IPS-18c (cell line): ENCODE data around the gene SSU72.

ENCODE experiments used
- H3K4me3 ChIP-seq: 2 replicates; pipeline ENCODE4 v1.7.0; 2013; ENCODE audit warnings: low read depth, mild to moderate bottlenecking, low read length, moderate library complexity; ENCODE audit not compliant: insufficient read depth
- H3K9me3 ChIP-seq: one replicate; pipeline ENCODE4 v1.6.1; 2013; ENCODE audit warnings: mild to moderate bottlenecking, low read length, moderate library complexity; ENCODE audit not compliant: control insufficient read depth, insufficient read depth

Gene SSU72

DNA sequence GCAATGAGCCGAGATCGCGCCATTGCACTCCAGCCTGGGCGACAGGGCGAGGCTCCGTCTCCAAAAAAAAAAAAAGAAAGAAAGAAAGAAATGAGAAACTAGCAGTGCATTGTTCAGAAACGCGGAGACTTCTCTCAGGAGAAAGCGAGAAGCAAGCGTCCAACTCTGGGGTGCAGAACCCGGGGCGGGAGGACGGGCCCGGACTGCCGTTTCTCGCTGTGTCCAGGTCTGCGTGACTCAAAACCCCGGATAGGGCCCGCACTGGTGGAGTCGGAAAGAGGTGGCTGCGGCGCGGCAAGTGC is 40.2 kb upstream of the SSU72 start:
- peak overlapping the region; percentile 99 for H3K4me3 ChIP-seq
- no peaks in the 10 kb centered on the region for H3K9me3 ChIP-seq

DNA sequence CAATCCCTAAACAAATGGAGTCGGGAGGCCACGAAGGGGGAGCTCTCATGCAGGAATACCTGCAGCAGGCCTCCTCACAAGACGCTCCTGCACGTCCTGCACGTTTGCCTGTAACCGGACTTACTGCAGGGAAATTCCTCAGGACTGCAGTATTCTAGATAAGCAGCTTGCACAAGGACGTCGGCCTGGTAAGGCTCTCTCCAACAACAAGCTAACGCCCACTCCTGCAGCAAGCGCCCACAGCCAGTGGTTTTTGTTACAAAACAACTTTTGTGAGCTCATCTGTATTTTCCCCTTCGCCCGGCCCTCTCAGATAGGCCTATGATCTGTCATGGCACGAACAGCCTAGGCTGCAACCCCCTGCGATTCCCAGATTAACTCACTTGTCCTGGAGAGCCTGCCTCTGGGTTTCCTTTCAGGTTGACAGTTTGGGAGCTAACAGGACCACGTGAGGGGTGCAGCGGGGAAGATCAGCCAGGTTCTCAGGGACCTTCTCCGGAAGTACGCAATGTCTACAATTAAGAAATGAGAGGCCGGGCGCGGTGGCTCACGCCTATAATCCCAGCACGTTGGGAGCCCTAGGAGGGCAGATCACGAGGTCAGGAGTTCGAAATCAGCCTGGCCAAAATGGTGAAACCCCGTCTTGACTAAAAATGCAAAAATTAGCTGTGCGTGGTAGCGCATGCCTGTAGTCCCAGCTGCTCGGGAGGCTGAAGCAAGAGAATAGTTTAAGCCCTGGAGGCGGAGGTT is 39.7 kb upstream of the SSU72 start:
- peak overlapping the region; percentile 99 for H3K4me3 ChIP-seq
- no peaks in the 10 kb centered on the region for H3K9me3 ChIP-seq

DNA sequence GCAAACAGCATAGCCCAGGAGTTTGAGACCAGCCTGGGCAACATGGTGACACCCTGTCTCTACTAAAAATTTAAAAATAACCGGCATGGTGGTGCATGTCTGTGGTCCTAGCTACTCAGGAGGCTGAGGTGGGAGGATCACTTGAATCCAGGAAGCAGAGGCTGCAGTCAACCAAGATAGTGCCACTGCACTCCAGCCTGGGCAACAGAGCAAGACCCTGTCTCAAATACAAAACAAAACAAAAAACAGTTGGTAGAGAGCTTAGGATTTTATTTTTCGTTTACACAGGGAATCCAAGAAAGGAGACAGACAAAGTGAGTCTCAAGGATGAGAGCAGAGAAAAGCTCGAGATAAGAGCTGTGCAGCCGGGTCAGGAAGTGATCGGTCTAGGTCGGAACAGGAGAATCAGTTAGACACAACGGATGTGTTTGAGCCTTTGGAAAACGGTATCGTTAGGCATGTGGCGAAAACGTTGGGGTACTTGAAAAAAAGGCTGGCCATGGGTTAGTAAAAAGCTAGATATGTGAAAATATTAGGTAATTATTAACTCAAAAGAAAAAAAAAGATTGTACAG is 38.9 kb upstream of the SSU72 start:
- no peaks in the 10 kb centered on the region for H3K9me3 ChIP-seq
- no peak overlapping the region for H3K4me3 ChIP-seq

DNA sequence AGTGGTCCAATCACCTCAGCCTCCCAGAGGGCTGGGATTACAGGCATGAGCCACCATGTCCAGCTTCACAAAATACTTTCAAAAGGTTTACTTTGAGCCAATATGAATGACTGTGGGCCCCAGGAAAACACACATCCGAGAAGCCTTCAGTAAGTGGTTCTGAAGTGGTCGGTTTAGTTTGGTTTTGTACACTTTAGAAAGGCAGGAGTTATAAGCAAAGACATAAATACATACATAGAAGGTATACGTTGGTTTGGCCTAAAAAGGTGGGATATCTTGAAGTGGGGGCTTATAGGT is 37.4 kb upstream of the SSU72 start:
- no peaks in the 10 kb centered on the region for H3K9me3 ChIP-seq

DNA sequence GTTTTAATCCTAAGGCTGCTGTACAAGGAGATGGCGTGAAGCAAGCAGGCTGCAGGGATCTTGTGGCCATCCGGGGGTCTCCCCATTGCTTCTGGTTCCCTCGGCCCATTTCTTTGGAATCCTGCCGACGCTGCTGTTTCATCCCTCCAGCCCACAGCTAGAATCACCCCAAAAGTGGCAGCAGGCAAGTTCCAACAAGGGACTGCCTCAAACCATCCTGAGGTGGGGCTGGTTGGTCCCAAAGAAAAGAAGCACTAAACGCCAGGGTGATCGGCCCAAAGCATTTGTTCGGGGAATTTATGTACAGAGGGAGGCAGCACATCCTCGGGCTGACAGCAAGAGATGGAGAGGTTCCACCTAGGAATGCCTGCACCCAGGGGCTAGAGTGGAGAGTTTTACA is 36.1 kb upstream of the SSU72 start:
- H3K4me3 ChIP-seq: no peak overlapping the region
- H3K9me3 ChIP-seq: no peaks in the 10 kb centered on the region

More for the DNA sequence above, 37.4 kb upstream of the SSU72 start:
- no peak overlapping the region for H3K4me3 ChIP-seq

DNA sequence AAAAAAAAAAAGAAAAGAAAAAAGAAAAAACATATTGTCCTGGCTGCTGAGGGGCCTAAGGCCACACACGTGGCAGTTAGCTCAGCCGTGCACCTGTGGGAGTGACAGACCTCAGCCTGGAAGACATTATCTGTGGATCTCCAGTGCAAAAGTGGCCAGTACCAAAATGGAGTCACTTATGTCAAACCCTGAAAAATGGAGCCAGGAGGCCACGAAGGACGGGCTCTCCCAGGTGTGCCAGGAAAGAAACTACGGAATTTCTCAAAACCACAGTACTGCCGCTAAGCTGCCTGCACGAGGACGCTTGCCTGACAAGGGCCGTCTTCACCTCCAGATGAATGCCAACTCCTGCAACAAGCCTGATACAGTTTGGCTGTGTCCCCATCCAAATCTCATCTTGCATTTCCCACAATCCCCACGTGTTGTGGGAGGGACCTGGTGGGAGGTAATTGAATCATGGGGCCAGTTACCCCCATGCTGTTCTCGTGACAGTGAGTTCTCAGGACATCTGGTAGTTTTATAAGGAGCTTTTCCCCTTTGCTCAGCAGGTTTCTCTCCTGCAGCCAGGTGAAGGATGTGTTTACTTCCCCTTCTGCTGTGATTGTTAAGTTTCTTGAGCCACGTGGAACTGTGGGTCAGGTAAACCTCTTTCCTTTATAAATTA is 35.3 kb upstream of the SSU72 start:
- Histone ChIP-seq H3K4me3 (no peak overlapping the region), H3K9me3 (no peaks in the 10 kb centered on the region)

DNA sequence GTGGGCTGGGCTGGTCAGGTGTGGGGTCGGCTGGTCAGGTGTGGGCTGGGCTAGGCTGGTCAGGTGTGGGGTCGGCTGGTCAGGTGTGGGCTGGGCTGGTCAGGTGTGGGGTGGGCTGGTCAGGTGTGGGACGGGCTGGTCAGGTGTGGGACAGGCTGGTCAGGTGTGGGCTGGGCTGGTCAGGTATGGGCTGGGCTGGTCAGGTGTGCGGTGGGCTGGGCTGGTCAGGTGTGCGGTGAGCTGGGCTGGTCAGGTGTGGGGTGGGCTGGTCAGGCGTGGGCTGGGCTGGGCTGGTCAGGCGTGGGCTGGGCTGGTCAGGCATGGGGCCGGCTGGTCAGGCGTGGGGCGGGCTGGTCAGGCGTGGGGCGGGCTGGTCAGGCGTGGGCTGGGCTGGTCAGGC is 31.6 kb upstream of the SSU72 start:
- H3K9me3 ChIP-seq: no peaks in the 10 kb centered on the region
- no peak overlapping the region for H3K4me3 ChIP-seq

DNA sequence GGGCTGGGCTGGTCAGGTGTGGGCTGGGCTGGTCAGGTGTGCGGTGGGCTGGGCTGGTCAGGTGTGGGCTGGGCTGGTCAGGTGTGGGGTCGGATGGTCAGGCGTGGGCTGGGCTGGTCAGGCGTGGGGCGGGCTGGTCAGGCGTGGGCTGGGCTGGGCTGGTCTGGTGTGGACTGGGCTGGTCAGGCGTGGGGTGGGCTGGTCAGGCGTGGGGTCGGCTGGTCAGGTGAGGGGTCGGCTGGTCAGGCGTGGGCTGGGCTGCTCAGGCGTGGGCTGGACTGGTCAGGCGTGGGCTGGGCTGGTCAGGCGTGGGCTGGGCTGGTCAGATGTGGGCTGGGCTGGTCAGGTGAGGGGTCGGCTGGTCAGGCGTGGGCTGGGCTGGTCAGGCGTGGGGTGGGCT is 31.1 kb upstream of the SSU72 start:
- Histone ChIP-seq H3K4me3 (no peak overlapping the region), H3K9me3 (no peaks in the 10 kb centered on the region)

DNA sequence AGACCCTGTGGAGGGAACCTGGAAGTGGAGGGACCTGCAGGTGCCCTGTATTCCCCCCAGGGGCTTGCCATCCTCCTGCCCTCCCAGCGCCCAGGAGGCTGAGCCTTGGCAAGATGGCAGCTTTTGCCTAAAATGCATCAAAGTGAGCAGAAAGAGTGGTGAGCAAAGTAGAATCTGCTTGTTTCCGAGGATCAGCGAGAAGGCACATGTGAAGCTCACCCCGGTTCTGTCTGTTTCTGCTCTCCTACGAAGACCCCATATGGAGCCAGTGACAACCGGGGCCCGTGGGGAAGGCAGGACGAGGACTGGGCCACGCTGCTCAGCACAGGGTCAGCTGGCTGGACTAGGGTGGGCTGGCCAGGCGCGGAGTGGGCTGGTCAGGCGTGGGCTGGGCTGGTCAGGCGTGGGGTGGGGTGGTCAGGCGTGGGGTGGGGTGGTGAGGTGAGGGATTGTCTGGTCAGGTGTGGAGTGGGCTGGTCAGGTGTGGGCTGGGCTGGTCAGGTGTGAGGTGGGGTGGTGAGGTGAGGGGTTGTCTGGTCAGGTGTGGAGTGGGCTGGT is 30.4 kb upstream of the SSU72 start:
- Histone ChIP-seq H3K4me3 (no peak overlapping the region), H3K9me3 (no peaks in the 10 kb centered on the region)

DNA sequence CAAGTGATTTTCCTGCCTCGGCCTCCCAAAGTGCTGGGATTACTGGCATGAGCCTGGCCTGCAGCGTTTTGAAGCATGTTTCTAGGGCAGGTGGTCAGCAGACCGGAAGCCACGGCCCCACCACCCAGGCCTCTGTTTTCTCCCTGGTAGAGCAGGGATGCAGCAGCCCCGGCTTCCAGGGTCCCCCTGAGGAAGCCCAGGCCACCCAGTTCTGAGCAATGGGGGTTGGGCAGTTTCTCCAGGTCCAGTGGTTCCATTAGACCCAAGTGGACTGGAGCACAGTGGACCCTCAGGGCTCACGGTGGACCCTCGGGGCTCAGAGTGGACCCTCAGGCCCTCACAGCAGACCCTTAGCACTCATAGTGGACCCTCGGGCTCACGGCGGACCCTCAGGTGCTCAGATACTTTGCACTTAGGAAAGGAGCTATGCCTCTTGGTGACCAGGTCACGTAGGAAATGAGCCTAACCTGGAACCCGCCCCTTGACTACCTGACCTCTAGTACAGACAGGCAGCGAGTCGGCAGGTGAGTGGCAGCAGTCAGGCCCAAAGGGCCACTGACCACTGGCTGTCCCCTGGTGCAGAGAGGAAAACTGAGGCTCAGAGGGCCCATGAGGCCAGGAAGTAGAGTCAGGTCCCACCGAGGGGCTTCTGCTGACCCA is 29.8 kb upstream of the SSU72 start:
- H3K9me3 ChIP-seq: no peaks in the 10 kb centered on the region
- no peak overlapping the region for H3K4me3 ChIP-seq

DNA sequence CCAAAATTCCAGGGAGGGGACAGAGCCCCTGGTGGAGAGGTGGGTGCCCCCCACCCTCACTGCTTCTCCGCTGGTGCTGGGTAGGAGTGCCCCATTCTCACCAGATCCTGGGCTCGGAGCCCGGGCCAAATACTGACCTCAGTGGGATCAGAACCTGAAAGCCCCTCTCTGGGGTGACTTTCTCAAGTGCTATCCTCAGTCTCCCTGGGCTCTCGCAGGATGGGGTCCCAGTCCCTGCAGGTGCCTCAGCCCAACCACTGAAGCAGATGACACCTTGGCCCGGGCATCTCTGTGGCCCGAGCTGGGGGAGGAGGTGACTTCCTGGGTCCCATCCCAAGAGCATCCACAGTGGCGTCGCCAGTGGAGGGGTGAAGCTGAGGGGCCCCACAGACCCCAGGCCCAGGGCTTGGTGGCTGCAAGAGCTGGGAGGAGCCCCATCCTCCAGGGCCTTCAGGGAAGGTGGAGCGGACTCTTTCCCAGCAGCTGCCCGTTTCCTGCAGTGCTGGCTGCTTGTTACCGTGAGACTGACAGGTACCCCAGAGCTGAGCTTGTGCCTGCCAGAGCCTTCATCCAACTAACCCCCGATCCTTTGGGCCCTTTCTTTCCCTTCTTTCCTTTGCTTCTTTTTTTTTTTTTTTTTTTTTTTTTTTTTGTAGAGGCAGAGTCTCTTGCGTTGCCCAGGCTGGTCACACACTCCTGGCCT is 29.2 kb upstream of the SSU72 start:
- Histone ChIP-seq H3K9me3 (no peaks in the 10 kb centered on the region), H3K4me3 (no peak overlapping the region)

DNA sequence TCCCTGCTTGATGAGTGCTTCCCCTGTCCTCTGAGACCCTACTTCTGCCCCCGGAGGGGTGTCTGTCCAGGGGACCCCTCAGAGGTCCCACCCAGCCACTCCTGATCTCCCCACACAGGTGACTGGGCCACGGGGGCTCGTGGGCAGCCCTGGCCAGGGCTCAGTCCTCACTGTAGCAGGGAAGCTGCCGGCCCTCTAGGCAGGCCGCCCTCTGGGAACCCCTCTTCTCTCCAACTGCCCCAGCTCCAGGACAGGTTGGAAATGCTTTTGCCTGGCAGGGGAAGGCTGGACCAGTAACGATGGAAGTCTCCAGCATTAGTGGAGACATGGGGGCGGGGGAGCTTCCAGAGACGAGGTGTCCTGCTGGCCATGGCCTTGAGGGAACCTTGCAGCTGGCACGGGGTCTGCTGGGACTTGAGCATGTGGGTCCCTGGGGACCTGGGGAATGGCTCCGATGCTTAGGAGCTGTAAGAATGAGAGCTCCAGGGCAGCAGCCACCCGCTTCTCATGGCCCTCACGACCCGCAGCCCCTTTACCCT is 28.4 kb upstream of the SSU72 start:
- Histone ChIP-seq H3K9me3 (no peaks in the 10 kb centered on the region), H3K4me3 (no peak overlapping the region)

DNA sequence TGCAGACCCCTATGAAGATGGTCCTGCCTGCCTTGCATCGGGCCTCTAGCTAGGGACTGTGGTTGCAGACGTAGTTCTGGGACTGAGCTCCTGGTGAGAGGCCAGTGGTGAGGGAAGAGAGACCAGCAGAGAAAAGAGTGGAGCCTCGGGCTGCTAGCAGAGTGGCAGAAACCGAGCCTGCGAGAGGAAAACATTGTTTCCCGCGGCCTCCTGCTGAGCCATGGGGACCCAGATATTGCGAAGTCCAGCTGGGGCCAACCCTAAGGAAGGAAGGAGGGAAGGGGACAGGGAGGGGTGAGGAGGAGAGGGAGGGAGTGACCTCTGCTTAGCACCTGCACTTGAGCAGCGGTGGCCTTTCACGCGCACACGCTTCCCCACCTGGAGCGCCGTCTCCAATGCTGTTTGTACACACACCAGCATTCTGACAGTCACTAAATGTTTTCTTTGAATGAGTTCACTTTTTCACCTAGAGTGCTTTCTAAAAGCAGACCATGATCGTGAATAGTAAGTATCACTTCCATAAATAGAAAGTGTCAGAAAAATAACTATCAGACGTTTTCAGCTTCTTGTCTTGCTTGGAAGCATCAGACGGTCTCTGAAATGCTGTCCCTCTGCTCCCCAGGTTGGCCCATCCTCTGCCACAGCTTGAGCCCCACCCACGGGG is 27.8 kb upstream of the SSU72 start:
- H3K4me3 ChIP-seq: no peak overlapping the region

DNA sequence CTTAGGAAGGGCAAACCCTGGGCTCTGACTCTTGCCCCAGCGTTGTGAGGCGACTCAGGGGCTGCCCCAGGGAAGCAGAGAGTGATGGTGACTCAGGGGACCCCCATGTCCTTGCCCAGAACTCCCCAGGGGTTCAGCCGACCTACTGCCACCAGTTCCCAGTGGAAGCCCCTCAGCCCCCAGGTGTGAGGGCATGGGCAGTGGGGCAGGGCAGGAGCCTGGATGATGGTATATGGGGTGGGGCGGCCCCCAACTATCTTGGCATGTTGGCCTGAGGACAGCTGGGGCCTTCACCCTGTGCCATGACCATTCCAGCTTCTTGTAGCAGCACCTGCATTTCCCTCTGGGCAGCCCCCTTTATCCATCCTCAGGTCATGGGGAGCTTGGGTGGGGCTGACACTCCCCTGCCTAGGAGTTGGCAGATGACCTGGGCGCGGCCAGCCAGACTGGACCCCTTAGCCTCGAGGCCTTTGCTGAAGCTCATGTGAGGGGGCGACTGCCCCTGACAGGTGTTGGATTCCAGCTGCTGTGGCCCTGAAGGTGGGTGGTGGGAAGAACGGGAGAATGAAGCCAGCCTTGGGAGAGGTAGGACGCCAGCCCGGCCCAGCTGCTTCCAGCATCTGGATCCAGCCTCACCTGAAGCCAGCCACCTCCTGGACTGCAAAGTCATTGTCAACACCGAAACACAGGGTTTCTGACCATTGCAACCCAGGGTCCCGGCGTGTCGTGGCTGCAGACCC is 27.1 kb upstream of the SSU72 start:
- Histone ChIP-seq H3K9me3 (no peaks in the 10 kb centered on the region), H3K4me3 (no peak overlapping the region)

More for the DNA sequence above, 27.8 kb upstream of the SSU72 start:
- no peaks in the 10 kb centered on the region for H3K9me3 ChIP-seq

DNA sequence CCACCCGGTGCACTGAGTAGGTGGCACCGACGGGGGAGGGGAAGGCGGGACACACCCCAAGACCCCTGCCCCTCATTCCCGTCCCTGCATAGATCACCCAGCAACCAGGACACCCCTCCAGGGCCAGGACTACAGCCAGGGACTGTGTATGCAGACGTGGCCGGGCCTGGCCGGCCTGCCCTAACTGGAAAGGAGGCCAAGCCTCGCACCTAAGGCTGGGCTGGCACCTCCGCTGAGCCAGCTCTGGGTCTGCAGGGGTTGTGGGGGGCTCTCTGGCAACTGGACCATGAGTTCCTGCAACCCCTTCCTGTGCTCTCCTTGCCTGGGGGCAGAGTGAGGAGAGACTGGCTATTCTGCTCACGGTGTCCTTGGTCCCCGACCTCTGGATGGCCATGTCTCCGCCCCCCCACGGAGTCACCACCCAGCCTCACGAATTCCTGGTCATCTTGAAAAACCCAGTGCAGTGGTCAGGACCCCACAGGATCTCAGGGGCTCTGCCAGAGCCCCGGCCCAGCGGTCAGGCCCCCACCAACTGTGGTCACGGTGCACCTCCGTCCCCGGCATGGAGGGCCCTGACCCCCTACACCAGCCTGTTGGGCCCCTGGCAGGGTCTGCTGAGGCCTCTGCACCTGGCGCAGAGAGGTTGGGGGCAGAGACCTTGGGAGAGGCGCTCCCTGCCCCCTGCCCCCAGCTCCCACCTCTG is 26.3 kb upstream of the SSU72 start:
- no peaks in the 10 kb centered on the region for H3K9me3 ChIP-seq
- peak overlapping the region; percentile 62; the same call in 1 of the 2 replicates for H3K4me3 ChIP-seq
